ENCODE data around the gene FBXW7. TPM values are rescaled to one million over a fixed set of nuclear protein-coding genes. Genes with fewer than 3 reads are reported as not detected.

Gene FBXW7
- total and polyA plus RNA-seq, 2 experiments from 2014 or later = 16.2 to 43.5 TPM

GRCh38 chr4:152342293-152342692 is 193.6 kb downstream of the FBXW7 start:
- H3K9me2 ChIP-seq (replicated peaks; ENCODE audit: insufficient read depth) = no peaks in the 10 kb centered on the region
- no peak for DNase-seq (ENCODE audit: low spot score)
- no peak overlapping the region for H3K4me3 ChIP-seq
- TF ChIP-seq, protein P1, sequence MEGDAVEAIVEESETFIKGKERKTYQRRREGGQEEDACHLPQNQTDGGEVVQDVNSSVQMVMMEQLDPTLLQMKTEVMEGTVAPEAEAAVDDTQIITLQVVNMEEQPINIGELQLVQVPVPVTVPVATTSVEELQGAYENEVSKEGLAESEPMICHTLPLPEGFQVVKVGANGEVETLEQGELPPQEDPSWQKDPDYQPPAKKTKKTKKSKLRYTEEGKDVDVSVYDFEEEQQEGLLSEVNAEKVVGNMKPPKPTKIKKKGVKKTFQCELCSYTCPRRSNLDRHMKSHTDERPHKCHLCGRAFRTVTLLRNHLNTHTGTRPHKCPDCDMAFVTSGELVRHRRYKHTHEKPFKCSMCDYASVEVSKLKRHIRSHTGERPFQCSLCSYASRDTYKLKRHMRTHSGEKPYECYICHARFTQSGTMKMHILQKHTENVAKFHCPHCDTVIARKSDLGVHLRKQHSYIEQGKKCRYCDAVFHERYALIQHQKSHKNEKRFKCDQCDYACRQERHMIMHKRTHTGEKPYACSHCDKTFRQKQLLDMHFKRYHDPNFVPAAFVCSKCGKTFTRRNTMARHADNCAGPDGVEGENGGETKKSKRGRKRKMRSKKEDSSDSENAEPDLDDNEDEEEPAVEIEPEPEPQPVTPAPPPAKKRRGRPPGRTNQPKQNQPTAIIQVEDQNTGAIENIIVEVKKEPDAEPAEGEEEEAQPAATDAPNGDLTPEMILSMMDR (IDR thresholded peaks at IDR 0.05; ENCODE audit: poor library complexity) = no peak
- no peak for TF ChIP-seq EZH2phosphoT487 (IDR thresholded peaks at IDR 0.05; ENCODE audit: low read depth, severe bottlenecking, unreplicated experiment)
- TF ChIP-seq EZH2 (IDR thresholded peaks at IDR 0.05; ENCODE audit: borderline replicate concordance) = no peak
- no peaks in the 10 kb centered on the region for H3K27me3 ChIP-seq
- WGBS (ENCODE audit: low lambda C conversion rate, missing lambda C conversion rate) = 94% methylated on average over 3 of the region's 3 CpGs
- no peak overlapping the region for H3K4me2 ChIP-seq
- no peaks in the 10 kb centered on the region for H3K4me1 ChIP-seq (ENCODE audit: insufficient read depth)
- H3K9me3 ChIP-seq (ENCODE audit: low read depth) = no peaks in the 10 kb centered on the region
- H2AFZ ChIP-seq = no peak overlapping the region
- no peak overlapping the region for H3K27ac ChIP-seq
- no peaks in the 10 kb centered on the region for H3K36me3 ChIP-seq (replicated peaks; ENCODE audit: insufficient read depth, low read depth)
- no peaks in the 10 kb centered on the region for H4K20me1 ChIP-seq (ENCODE audit: insufficient read depth, poor library complexity, severe bottlenecking)
- H3K79me2 ChIP-seq = no peaks in the 10 kb centered on the region

- Histone ChIP-seq H3K36me3 (replicated peaks; ENCODE audit: insufficient read depth, low read depth) (no peaks in the 10 kb centered on the region), H3K9me3 (ENCODE audit: low read depth) (no peaks in the 10 kb centered on the region), H2AFZ (no peak overlapping the region), H3K27ac (no peak overlapping the region), H3K79me2 (no peaks in the 10 kb centered on the region), H4K20me1 (ENCODE audit: insufficient read depth, poor library complexity, severe bottlenecking) (no peaks in the 10 kb centered on the region), H3K4me2 (no peak overlapping the region), H3K4me1 (ENCODE audit: insufficient read depth) (no peaks in the 10 kb centered on the region), H3K27me3 (no peaks in the 10 kb centered on the region), H3K9me2 (replicated peaks; ENCODE audit: insufficient read depth) (no peaks in the 10 kb centered on the region), H3K4me3 (no peak overlapping the region)
- no peak for DNase-seq (ENCODE audit: low spot score)
- TF ChIP-seq EZH2 (IDR thresholded peaks at IDR 0.05; ENCODE audit: borderline replicate concordance) (no peak), EZH2phosphoT487 (IDR thresholded peaks at IDR 0.05; ENCODE audit: low read depth, severe bottlenecking, unreplicated experiment) (no peak)
- TF ChIP-seq, protein P1 (IDR thresholded peaks at IDR 0.05; ENCODE audit: poor library complexity) = no peak
- 99% methylated on average over 3 of the region's 3 CpGs for WGBS (ENCODE audit: low lambda C conversion rate, missing lambda C conversion rate)
These were observed 195.1 kb downstream of the FBXW7 start for GRCh38 chr4:152340818-152341217.

GRCh38 chr4:152339576-152339975 is 196.3 kb downstream of the FBXW7 start:
- TF ChIP-seq, protein P1 (IDR thresholded peaks at IDR 0.05; ENCODE audit: poor library complexity) = no peak
- TF ChIP-seq EZH2phosphoT487 (IDR thresholded peaks at IDR 0.05; ENCODE audit: low read depth, severe bottlenecking, unreplicated experiment) = no peak
- no peak for TF ChIP-seq EZH2 (IDR thresholded peaks at IDR 0.05; ENCODE audit: borderline replicate concordance)
- Histone ChIP-seq H3K4me2 (no peak overlapping the region), H3K9me2 (replicated peaks; ENCODE audit: insufficient read depth) (no peaks in the 10 kb centered on the region), H2AFZ (no peak overlapping the region), H3K4me3 (no peak overlapping the region), H3K27me3 (no peaks in the 10 kb centered on the region), H3K79me2 (no peaks in the 10 kb centered on the region), H3K4me1 (ENCODE audit: insufficient read depth) (no peaks in the 10 kb centered on the region), H3K9me3 (ENCODE audit: low read depth) (no peaks in the 10 kb centered on the region), H3K36me3 (replicated peaks; ENCODE audit: insufficient read depth, low read depth) (no peaks in the 10 kb centered on the region), H4K20me1 (ENCODE audit: insufficient read depth, poor library complexity, severe bottlenecking) (no peaks in the 10 kb centered on the region), H3K27ac (no peak overlapping the region)
- no peak for DNase-seq (ENCODE audit: low spot score)
- 94% methylated on average over 4 of the region's 4 CpGs for WGBS (ENCODE audit: low lambda C conversion rate, missing lambda C conversion rate)

DNA sequence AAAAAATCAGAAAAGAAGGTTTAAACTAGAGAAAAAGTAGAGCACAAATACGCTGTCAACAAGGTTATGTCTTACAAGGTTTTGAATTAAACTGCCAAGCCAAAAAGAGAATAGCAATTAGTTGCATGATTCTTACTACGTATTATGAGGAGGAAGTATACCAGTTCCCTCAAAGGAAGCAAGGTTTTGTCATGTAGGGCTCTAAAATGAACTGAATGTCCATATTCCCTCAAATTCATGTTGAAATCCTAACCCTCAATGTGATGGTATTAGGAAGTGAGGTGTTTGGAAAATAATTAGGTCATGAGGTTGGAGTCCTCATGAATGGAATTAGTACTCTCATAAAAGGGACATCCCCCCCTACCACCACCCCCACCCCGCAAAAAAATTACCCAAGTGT is 201.0 kb downstream of the FBXW7 start:
- H3K36me3 ChIP-seq (replicated peaks; ENCODE audit: insufficient read depth, low read depth) = no peaks in the 10 kb centered on the region
- WGBS (ENCODE audit: low lambda C conversion rate, missing lambda C conversion rate) = 66% methylated on average over 3 of the region's 3 CpGs

More for the DNA sequence above, 201.0 kb downstream of the FBXW7 start:
- H3K9me2 ChIP-seq (replicated peaks; ENCODE audit: insufficient read depth) = no peaks in the 10 kb centered on the region
- H3K27ac ChIP-seq = no peak overlapping the region
- H3K79me2 ChIP-seq = no peaks in the 10 kb centered on the region
- H3K9me3 ChIP-seq (ENCODE audit: low read depth) = no peaks in the 10 kb centered on the region
- TF ChIP-seq EZH2 (IDR thresholded peaks at IDR 0.05; ENCODE audit: borderline replicate concordance) = no peak
- no peak for TF ChIP-seq EZH2phosphoT487 (IDR thresholded peaks at IDR 0.05; ENCODE audit: low read depth, severe bottlenecking, unreplicated experiment)
- TF ChIP-seq, protein P1 (IDR thresholded peaks at IDR 0.05; ENCODE audit: poor library complexity) = no peak
- no peaks in the 10 kb centered on the region for H3K4me1 ChIP-seq (ENCODE audit: insufficient read depth)
- H3K27me3 ChIP-seq = no peaks in the 10 kb centered on the region
- no peaks in the 10 kb centered on the region for H4K20me1 ChIP-seq (ENCODE audit: insufficient read depth, poor library complexity, severe bottlenecking)
- no peak overlapping the region for H3K4me2 ChIP-seq
- no peak overlapping the region for H2AFZ ChIP-seq
- H3K4me3 ChIP-seq = no peak overlapping the region
- no peak for DNase-seq (ENCODE audit: low spot score)

All from hepatocyte (in vitro differentiated cells).